HepG2 (cell line): Measurements from ENCODE around the gene COL5A1. TPM values are rescaled to one million over a fixed set of nuclear protein-coding genes. Genes with fewer than 3 reads are reported as not detected.

Experiments
- ATAC-seq: fragments of 200-7000 bp; cut with Tn5 transposase; 3 replicates; pipeline ENCODE4 v1.9.1; 2020; ENCODE audit warnings: mild to moderate bottlenecking, moderate library complexity
- BruUV-seq: library from RNA; stranded (reverse); fragments of 400-500 nt; replicated peaks from 2 replicates; lab custom pipeline; 2021; lab: Mats Ljungman, UMichigan
- CTCF ChIA-PET: fragments of 300-600 bp; formaldehyde crosslinking; extraction: SDS; loops from one replicate; lab custom pipeline; 2021; ENCODE audit warnings: low total read pairs, inconsistent platforms, low intra/inter-chr PET ratio; lab: Yijun Ruan, JAX
- POLR2A ChIA-PET: fragments of 350-600 bp; sonication (Branson Sonifier 250); formaldehyde crosslinking; loops from one replicate; lab custom pipeline; 2020; ENCODE audit warnings: antibody characterized with exemption, inconsistent platforms; lab: Yijun Ruan, JAX
- DNase-seq: peaks from one replicate; pipeline ENCODE4 v3.0.0-alpha.2; 2015; ENCODE audit warnings: low spot score
- FAIRE-seq: peaks from 3 replicates; lab custom pipeline; 2011; peaks lifted over from hg19 to GRCh38; lab: Jason Lieb, UNC
- H2AFZ ChIP-seq: one replicate; pipeline ENCODE4 v1.6.1; 2011; ENCODE audit warnings: low read length, inconsistent platforms
- H3K27ac ChIP-seq: fragments of 300-600 bp; 3 replicates; pipeline ENCODE4 v1.8.0; 2011; ENCODE audit warnings: mixed run types, mild to moderate bottlenecking, mixed read lengths, low read length, inconsistent platforms; ENCODE audit not compliant: insufficient read depth; ENCODE audit errors: extremely low read length
- H3K27me3 ChIP-seq, 2 experiments: fragments of 200-600 bp in 1 of 2; 2 replicates in 1 of 2; 3 replicates in 1 of 2; pipeline versions ENCODE4 v1.6.0 to v1.8.0; 2011; ENCODE audit warnings: low read length in 2 of 2, mild to moderate bottlenecking in 2 of 2, moderate library complexity in 2 of 2, inconsistent platforms in 1 of 2; ENCODE audit not compliant: insufficient read depth in 2 of 2, control insufficient read depth in 1 of 2
- H3K36me3 ChIP-seq, 2 experiments: fragments of 200-600 bp in 1 of 2; replicated peaks in 1 of 2; 2 replicates in 1 of 2; 3 replicates in 1 of 2; pipeline versions ENCODE4 v1.5.1 to v1.8.0; 2011; ENCODE audit warnings: low read length in 2 of 2, inconsistent platforms in 1 of 2; ENCODE audit not compliant: insufficient read depth in 2 of 2, control insufficient read depth in 1 of 2
- H3K4me1 ChIP-seq: 2 replicates; pipeline ENCODE4 v1.5.1; 2012; ENCODE audit warnings: low read length, inconsistent platforms; ENCODE audit not compliant: insufficient read depth
- H3K4me2 ChIP-seq: 2 replicates; pipeline ENCODE4 v1.6.0; 2011; ENCODE audit warnings: low read depth, low read length, inconsistent platforms
- H3K4me3 ChIP-seq, 3 experiments: fragments of 200-600 bp in 1 of 3; sonication (generic), shearing (Covaris generic) in 1 of 3; replicated peaks in 1 of 3; 2 replicates each; pipeline ENCODE4 v1.5.1; 2011 to 2016; ENCODE audit warnings: low read length in 3 of 3, inconsistent platforms in 2 of 3, low read depth in 2 of 3, mild to moderate bottlenecking in 2 of 3, control low read depth in 1 of 3, mixed read lengths in 1 of 3; ENCODE audit not compliant: insufficient read depth in 1 of 3
- H3K79me2 ChIP-seq: one replicate; pipeline ENCODE4 v1.6.1; 2011; ENCODE audit warnings: low read length, inconsistent platforms; ENCODE audit not compliant: insufficient read depth
- H3K9ac ChIP-seq: 2 replicates; pipeline ENCODE4 v1.6.0; 2011; ENCODE audit warnings: mild to moderate bottlenecking, low read depth, low read length, inconsistent platforms; ENCODE audit not compliant: insufficient read depth
- H3K9me3 ChIP-seq: 2 replicates; pipeline ENCODE4 v1.5.1; 2012; ENCODE audit warnings: mild to moderate bottlenecking, low read length
- H4K20me1 ChIP-seq: 2 replicates; pipeline ENCODE4 v1.6.0; 2011; ENCODE audit warnings: inconsistent platforms, mild to moderate bottlenecking, low read length, moderate library complexity; ENCODE audit not compliant: insufficient read depth
- DDIT3 ChIP-seq: sonication (generic); formaldehyde crosslinking; IDR thresholded peaks from 2 replicates; pipeline ENCODE4 v1.4.0; 2020; ENCODE audit warnings: mild to moderate bottlenecking, missing genetic modification reagents
- FOXK2 ChIP-seq: fragments of 450-650 bp; IDR thresholded peaks from 2 replicates; pipeline ENCODE4 v1.6.1; 2016
- KMT2A ChIP-seq: sonication (generic); formaldehyde crosslinking; IDR thresholded peaks from 2 replicates; pipeline ENCODE4 v1.4.0; 2020; ENCODE audit warnings: missing genetic modification reagents
- LRRFIP1 ChIP-seq: sonication (generic); formaldehyde crosslinking; conservative IDR thresholded peaks from 2 replicates; pipeline ENCODE4 v1.4.0; 2020; ENCODE audit warnings: missing genetic modification reagents
- NCOA1 ChIP-seq: sonication (generic); formaldehyde crosslinking; IDR thresholded peaks from 2 replicates; pipeline ENCODE4 v1.9.0; 2021; ENCODE audit warnings: missing genetic modification reagents
- ZGPAT ChIP-seq: IDR thresholded peaks from 2 replicates; pipeline ENCODE4 v1.6.1; 2016; ENCODE audit warnings: mild to moderate bottlenecking
- ZMAT3 ChIP-seq: sonication (generic); formaldehyde crosslinking; conservative IDR thresholded peaks from 2 replicates; pipeline ENCODE4 v1.7.0; 2021; ENCODE audit warnings: missing genetic modification reagents
- ZNF451 ChIP-seq: sonication (generic); formaldehyde crosslinking; IDR thresholded peaks from 2 replicates; pipeline ENCODE4 v1.5.0; 2020; ENCODE audit warnings: mild to moderate bottlenecking, missing genetic modification reagents
- ZNF570 ChIP-seq: sonication (generic); formaldehyde crosslinking; IDR thresholded peaks from 2 replicates; pipeline ENCODE4 v1.4.0; 2020; ENCODE audit warnings: mild to moderate bottlenecking, missing genetic modification reagents, borderline replicate concordance
- WGBS: methylation state at CpG from one replicate; pipeline ENCODE4 v1.1.6; 2017; ENCODE audit warnings: low lambda C conversion rate; 5-methylcytosine and 5-hydroxymethylcytosine counted together
- in situ Hi-C: cut with HindIII; loops from 2 replicates; pipeline ENCODE4 v1.10.0; 2017; ENCODE audit warnings: low pct_unique_long_range_greater_than_20kb; ENCODE audit not compliant: extremely low pct_ligation_motif_present
- intact Hi-C: fragments of 100-400 bp; cut with micrococcal nuclease; formaldehyde crosslinking; loops from one replicate; pipeline ENCODE4 v1.10.0; 2022; ENCODE audit not compliant: unreplicated experiment
- polyA plus RNA-seq, 8 experiments: library from polyadenylated mRNA; depleted of rRNA in 3 of 8; stranded (reverse) in 7 of 8; unstranded in 1 of 8; fragments of >200 nt; fragmentation: Illumina TruSeq in 4 of 8; extraction: Trizol in 4 of 8; gene quantifications; 2 replicates each; pipeline versions ENCODE4 v1.2.1 to v1.2.3, GENCODE V29; 2011 to 2016; ENCODE audit warnings: low read depth in 4 of 8, missing spikeins in 1 of 8, mixed read lengths in 1 of 8; ENCODE audit not compliant: insufficient read depth in 1 of 8
- total RNA-seq, 5 experiments: library from RNA; depleted of rRNA; stranded (reverse); fragments of >200 nt; fragmentation: Illumina TruSeq; extraction: Trizol; gene quantifications; 2 replicates each; pipeline ENCODE4 v1.2.3, GENCODE V29; 2016; ENCODE audit warnings: low read depth in 1 of 5
- TF ChIP-seq, protein P1 (sequence below): sonication (generic); formaldehyde crosslinking; IDR thresholded peaks from 2 replicates; pipeline ENCODE4 v1.4.0; 2020; ENCODE audit warnings: missing genetic modification reagents, mild to moderate bottlenecking, borderline replicate concordance
- TF ChIP-seq, protein P2 (sequence below): sonication (generic); formaldehyde crosslinking; IDR thresholded peaks from 2 replicates; pipeline ENCODE4 v1.4.0; 2020; ENCODE audit warnings: mild to moderate bottlenecking, low read depth, missing genetic modification reagents
- TF ChIP-seq, protein P3 (sequence below): sonication (generic); formaldehyde crosslinking; IDR thresholded peaks from 2 replicates; pipeline ENCODE4 v1.4.0; 2020; ENCODE audit warnings: mild to moderate bottlenecking, missing genetic modification reagents
- TF ChIP-seq, protein P4 (sequence below): sonication (generic); formaldehyde crosslinking; IDR thresholded peaks from 2 replicates; pipeline ENCODE4 v1.4.0; 2020; ENCODE audit warnings: mild to moderate bottlenecking, missing genetic modification reagents

COL5A1 gene
- total and polyA plus RNA-seq, 2 of the 13 experiments (the other 11 are each of a cell fraction or from before 2014, with no cell fraction given): not detected

DNA sequence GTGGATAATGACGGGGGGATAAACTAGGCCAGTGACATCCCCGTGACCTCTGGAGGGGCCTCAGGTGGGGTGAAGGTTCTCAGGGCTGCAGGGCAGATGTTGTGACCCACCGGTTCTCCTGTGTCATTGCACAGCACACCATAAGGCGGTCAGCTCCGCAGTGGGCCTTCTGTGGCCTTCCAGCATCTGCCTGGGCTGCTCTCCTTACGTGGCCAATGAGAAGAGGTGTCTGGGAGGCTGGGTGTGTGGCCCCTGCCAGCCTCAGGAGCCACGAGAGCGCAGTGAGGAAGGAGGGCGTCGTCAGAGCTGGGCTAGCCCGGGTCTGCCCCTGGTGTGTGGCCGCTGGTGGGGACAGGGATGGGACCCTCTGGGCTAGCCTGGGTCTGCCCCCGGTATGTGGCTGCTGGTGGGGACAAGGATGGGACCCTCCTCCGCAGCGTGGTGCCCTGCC is 48.7 kb downstream of the COL5A1 start:
- Histone ChIP-seq H3K4me3 (no peak overlapping the region), H4K20me1 (no peaks in the 10 kb centered on the region; the same call in 1 of the 2 replicates), H3K27me3 (peaks cover 5 to 46% of the 10 kb centered on the region in 2 experiments; a peak in 4 of 5 replicates), H3K79me2 (no peaks in the 10 kb centered on the region), H3K4me2 (no peak overlapping the region), H3K9ac (no peak overlapping the region), H3K36me3 (no peaks in the 10 kb centered on the region), H3K27ac (no peak overlapping the region), H3K9me3 (peaks cover 4% of the 10 kb centered on the region), H2AFZ (no peak overlapping the region), H3K4me1 (no peaks in the 10 kb centered on the region)
- FAIRE-seq: no peak
- intact Hi-C loops (no loop called here), in situ Hi-C loops (no loop called here)
- 23% methylated on average over 9 of the region's 15 CpGs for WGBS
- ChIA-PET CTCF (no interaction called here), POLR2A (no interaction called here)
- no TSS peak for BruUV-seq
- no peak for ATAC-seq
- DNase-seq: no peak
- TF ChIP-seq KMT2A (CRISPR knock-in tag) (no peak), ZMAT3 (CRISPR knock-in tag) (no peak), NCOA1 (CRISPR knock-in tag) (no peak), LRRFIP1 (no peak), ZNF570 (CRISPR knock-in tag) (no peak), ZGPAT (no peak), ZNF451 (CRISPR knock-in tag) (no peak), DDIT3 (no peak), FOXK2 (no peak)
- TF ChIP-seq, protein P1, sequence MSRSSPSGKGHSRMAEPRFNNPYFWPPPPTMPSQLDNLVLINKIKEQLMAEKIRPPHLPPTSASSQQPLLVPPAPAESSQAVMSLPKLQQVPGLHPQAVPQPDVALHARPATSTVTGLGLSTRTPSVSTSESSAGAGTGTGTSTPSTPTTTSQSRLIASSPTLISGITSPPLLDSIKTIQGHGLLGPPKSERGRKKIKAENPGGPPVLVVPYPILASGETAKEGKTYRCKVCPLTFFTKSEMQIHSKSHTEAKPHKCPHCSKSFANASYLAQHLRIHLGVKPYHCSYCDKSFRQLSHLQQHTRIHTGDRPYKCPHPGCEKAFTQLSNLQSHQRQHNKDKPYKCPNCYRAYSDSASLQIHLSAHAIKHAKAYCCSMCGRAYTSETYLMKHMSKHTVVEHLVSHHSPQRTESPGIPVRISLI (CRISPR knock-in tag): no peak
- TF ChIP-seq, protein P2, sequence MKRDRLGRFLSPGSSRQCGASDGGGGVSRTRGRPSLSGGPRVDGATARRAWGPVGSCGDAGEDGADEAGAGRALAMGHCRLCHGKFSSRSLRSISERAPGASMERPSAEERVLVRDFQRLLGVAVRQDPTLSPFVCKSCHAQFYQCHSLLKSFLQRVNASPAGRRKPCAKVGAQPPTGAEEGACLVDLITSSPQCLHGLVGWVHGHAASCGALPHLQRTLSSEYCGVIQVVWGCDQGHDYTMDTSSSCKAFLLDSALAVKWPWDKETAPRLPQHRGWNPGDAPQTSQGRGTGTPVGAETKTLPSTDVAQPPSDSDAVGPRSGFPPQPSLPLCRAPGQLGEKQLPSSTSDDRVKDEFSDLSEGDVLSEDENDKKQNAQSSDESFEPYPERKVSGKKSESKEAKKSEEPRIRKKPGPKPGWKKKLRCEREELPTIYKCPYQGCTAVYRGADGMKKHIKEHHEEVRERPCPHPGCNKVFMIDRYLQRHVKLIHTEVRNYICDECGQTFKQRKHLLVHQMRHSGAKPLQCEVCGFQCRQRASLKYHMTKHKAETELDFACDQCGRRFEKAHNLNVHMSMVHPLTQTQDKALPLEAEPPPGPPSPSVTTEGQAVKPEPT (CRISPR knock-in tag): no peak
- TF ChIP-seq, protein P3, sequence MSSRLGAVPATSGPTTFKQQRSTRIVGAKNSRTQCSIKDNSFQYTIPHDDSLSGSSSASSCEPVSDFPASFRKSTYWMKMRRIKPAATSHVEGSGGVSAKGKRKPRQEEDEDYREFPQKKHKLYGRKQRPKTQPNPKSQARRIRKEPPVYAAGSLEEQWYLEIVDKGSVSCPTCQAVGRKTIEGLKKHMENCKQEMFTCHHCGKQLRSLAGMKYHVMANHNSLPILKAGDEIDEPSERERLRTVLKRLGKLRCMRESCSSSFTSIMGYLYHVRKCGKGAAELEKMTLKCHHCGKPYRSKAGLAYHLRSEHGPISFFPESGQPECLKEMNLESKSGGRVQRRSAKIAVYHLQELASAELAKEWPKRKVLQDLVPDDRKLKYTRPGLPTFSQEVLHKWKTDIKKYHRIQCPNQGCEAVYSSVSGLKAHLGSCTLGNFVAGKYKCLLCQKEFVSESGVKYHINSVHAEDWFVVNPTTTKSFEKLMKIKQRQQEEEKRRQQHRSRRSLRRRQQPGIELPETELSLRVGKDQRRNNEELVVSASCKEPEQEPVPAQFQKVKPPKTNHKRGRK (CRISPR knock-in tag): no peak
- TF ChIP-seq, protein P4, sequence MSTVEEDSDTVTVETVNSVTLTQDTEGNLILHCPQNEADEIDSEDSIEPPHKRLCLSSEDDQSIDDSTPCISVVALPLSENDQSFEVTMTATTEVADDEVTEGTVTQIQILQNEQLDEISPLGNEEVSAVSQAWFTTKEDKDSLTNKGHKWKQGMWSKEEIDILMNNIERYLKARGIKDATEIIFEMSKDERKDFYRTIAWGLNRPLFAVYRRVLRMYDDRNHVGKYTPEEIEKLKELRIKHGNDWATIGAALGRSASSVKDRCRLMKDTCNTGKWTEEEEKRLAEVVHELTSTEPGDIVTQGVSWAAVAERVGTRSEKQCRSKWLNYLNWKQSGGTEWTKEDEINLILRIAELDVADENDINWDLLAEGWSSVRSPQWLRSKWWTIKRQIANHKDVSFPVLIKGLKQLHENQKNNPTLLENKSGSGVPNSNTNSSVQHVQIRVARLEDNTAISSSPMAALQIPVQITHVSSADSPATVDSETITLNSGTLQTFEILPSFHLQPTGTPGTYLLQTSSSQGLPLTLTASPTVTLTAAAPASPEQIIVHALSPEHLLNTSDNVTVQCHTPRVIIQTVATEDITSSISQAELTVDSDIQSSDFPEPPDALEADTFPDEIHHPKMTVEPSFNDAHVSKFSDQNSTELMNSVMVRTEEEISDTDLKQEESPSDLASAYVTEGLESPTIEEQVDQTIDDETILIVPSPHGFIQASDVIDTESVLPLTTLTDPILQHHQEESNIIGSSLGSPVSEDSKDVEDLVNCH (CRISPR knock-in tag): no peak
